GM12892 (cell line): ENCODE results near the gene IL1F10.

ENCODE experiments used
- POLR2A ChIP-seq: IDR thresholded peaks from 2 replicates; pipeline ENCODE4 v1.6.1; 2011; ENCODE audit warnings: low read depth, low read length, control low read depth
- POLR2AphosphoS5 ChIP-seq: IDR thresholded peaks from 2 replicates; pipeline ENCODE4 v1.6.1; 2011; ENCODE audit warnings: low read depth, low read length, control low read depth
- TAF1 ChIP-seq: IDR thresholded peaks from 2 replicates; pipeline ENCODE4 v1.6.1; 2011; ENCODE audit warnings: low read depth, mild to moderate bottlenecking, control low read depth, low read length, borderline replicate concordance

GRCh38 chr2:113046465-113046864, 21.3 kb upstream of the IL1F10 start:
- no peak for TF ChIP-seq TAF1
- no peak for TF ChIP-seq POLR2AphosphoS5
- no peak for TF ChIP-seq POLR2A
